ENCODE measurements around the gene CDKAL1. TPM values are rescaled to one million over a fixed set of nuclear protein-coding genes. Genes with fewer than 3 reads are reported as not detected.

The CDKAL1 gene
- total and polyA plus RNA-seq, 2 of the 13 experiments (the other 11 are each of a cell fraction or from before 2014, with no cell fraction given), result 9.5 to 27.7 TPM

- TF ChIP-seq CCDC6 (CRISPR knock-in tag; IDR thresholded peaks at IDR 0.05) (no peak), MIXL1 (CRISPR knock-in tag; IDR thresholded peaks at IDR 0.05) (peak; percentile 36; the same call in 1 of the 2 replicates), RELA (CRISPR knock-in tag; IDR thresholded peaks at IDR 0.05) (no peak), SMARCE1 (IDR thresholded peaks at IDR 0.05; ENCODE audit: borderline replicate concordance) (no peak), FOXK1 (CRISPR knock-in tag; IDR thresholded peaks at IDR 0.05; ENCODE audit: borderline replicate concordance, low read depth) (peak; percentile 66; the same call in 1 of the 2 replicates), ZNF574 (CRISPR knock-in tag; IDR thresholded peaks at IDR 0.05) (no peak), PLSCR1 (CRISPR knock-in tag; IDR thresholded peaks at IDR 0.05; ENCODE audit: borderline replicate concordance) (no peak), ZNF619 (CRISPR knock-in tag; IDR thresholded peaks at IDR 0.05) (no peak), POGZ (CRISPR knock-in tag; IDR thresholded peaks at IDR 0.05) (peak; percentile 79), ZFY (CRISPR knock-in tag; IDR thresholded peaks at IDR 0.05) (no peak), ARNTL (CRISPR knock-in tag; IDR thresholded peaks at IDR 0.05) (no peak)
- TF ChIP-seq, protein P1, sequence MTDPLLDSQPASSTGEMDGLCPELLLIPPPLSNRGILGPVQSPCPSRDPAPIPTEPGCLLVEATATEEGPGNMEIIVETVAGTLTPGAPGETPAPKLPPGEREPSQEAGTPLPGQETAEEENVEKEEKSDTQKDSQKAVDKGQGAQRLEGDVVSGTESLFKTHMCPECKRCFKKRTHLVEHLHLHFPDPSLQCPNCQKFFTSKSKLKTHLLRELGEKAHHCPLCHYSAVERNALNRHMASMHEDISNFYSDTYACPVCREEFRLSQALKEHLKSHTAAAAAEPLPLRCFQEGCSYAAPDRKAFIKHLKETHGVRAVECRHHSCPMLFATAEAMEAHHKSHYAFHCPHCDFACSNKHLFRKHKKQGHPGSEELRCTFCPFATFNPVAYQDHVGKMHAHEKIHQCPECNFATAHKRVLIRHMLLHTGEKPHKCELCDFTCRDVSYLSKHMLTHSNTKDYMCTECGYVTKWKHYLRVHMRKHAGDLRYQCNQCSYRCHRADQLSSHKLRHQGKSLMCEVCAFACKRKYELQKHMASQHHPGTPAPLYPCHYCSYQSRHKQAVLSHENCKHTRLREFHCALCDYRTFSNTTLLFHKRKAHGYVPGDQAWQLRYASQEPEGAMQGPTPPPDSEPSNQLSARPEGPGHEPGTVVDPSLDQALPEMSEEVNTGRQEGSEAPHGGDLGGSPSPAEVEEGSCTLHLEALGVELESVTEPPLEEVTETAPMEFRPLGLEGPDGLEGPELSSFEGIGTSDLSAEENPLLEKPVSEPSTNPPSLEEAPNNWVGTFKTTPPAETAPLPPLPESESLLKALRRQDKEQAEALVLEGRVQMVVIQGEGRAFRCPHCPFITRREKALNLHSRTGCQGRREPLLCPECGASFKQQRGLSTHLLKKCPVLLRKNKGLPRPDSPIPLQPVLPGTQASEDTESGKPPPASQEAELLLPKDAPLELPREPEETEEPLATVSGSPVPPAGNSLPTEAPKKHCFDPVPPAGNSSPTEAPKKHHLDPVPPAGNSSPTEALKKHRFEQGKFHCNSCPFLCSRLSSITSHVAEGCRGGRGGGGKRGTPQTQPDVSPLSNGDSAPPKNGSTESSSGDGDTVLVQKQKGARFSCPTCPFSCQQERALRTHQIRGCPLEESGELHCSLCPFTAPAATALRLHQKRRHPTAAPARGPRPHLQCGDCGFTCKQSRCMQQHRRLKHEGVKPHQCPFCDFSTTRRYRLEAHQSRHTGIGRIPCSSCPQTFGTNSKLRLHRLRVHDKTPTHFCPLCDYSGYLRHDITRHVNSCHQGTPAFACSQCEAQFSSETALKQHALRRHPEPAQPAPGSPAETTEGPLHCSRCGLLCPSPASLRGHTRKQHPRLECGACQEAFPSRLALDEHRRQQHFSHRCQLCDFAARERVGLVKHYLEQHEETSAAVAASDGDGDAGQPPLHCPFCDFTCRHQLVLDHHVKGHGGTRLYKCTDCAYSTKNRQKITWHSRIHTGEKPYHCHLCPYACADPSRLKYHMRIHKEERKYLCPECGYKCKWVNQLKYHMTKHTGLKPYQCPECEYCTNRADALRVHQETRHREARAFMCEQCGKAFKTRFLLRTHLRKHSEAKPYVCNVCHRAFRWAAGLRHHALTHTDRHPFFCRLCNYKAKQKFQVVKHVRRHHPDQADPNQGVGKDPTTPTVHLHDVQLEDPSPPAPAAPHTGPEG (CRISPR knock-in tag; IDR thresholded peaks at IDR 0.05), result no peak
- TF ChIP-seq, protein P2, sequence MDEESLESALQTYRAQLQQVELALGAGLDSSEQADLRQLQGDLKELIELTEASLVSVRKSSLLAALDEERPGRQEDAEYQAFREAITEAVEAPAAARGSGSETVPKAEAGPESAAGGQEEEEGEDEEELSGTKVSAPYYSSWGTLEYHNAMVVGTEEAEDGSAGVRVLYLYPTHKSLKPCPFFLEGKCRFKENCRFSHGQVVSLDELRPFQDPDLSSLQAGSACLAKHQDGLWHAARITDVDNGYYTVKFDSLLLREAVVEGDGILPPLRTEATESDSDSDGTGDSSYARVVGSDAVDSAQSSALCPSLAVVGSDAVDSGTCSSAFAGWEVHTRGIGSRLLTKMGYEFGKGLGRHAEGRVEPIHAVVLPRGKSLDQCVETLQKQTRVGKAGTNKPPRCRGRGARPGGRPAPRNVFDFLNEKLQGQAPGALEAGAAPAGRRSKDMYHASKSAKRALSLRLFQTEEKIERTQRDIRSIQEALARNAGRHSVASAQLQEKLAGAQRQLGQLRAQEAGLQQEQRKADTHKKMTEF (CRISPR knock-in tag; IDR thresholded peaks at IDR 0.05), result peak; percentile 62; the same call in 1 of the 2 replicates
- TF ChIP-seq, protein P3, sequence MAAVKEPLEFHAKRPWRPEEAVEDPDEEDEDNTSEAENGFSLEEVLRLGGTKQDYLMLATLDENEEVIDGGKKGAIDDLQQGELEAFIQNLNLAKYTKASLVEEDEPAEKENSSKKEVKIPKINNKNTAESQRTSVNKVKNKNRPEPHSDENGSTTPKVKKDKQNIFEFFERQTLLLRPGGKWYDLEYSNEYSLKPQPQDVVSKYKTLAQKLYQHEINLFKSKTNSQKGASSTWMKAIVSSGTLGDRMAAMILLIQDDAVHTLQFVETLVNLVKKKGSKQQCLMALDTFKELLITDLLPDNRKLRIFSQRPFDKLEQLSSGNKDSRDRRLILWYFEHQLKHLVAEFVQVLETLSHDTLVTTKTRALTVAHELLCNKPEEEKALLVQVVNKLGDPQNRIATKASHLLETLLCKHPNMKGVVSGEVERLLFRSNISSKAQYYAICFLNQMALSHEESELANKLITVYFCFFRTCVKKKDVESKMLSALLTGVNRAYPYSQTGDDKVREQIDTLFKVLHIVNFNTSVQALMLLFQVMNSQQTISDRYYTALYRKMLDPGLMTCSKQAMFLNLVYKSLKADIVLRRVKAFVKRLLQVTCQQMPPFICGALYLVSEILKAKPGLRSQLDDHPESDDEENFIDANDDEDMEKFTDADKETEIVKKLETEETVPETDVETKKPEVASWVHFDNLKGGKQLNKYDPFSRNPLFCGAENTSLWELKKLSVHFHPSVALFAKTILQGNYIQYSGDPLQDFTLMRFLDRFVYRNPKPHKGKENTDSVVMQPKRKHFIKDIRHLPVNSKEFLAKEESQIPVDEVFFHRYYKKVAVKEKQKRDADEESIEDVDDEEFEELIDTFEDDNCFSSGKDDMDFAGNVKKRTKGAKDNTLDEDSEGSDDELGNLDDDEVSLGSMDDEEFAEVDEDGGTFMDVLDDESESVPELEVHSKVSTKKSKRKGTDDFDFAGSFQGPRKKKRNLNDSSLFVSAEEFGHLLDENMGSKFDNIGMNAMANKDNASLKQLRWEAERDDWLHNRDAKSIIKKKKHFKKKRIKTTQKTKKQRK (IDR thresholded peaks at IDR 0.05; ENCODE audit: low read length), result no peak
These were observed 38.7 kb downstream of the CDKAL1 start (continued) for GRCh38 chr6:20572940-20573339.
